NCI-H1105 treated with DMSO at 0.1 percent for 48 hours (cell line): ENCODE results near the gene EPHA8.

Experiments
- DNase-seq: peaks from one replicate; lab custom pipeline; 2025; lab: John Stamatoyannopoulos, UW

The EPHA8 gene

GRCh38 chr1:22536506-22536905 is 26.8 kb upstream of the EPHA8 start:
- no peak for DNase-seq

DNA sequence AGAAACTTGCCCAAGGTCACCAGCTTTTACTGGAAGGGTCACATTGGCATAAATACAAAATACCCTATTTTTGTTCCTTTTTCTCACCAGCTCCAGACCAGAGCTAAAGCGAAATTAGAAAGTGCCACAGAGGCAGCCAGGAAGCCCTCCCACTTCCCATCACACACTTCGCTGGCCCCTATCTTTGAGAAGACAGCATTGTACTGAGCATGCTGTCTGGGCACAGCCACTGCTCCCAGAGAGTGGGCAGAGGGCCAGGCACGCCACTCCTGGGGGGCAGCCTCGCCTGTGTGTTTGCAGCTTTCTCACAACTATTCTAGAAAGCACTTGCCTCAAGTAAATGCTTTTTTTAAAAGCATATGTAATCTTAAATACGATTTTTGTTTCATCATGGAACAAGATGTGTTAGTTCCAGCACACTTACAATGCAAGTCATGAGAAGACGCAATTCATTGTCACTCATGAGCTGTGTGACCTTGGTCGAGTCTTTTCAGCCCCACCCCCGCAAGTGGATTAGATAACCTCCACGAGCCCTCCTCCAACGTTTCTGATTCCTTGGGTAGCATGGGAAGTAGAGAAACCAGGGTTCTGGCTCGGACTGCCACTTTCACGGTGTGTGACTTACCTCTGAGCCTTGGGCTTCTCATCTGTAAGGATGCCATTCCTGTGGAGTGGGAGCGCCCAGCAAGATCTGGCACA is 25.7 kb upstream of the EPHA8 start:
- DNase-seq = no peak

DNA sequence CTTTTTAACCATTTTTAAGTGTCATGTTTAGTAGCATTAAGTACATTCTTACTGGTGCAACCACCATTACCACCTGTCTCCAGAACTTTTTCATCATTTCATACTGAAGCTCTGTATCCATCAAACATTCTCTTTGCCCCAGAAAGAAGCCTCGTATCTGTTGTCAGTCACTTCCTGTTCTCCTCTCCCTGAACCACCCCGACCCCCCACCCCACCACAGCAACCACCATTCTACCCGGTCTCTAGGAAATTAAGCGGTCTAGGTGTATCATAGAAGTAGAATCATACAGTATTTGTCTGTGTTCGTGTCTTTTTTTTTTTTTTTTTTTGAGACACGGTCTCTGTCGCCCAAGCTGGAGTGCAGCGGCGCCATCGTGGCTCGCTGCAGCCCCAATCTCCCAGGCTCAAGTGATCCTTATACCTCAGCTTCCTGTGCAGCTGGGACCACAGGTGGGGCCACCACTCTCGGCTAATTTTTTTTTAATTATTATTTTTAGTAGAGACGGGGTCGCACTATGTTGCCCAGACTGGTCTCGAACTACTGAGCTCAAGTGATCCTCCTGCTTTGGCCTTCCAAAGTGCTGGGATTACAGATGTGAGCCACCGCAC is 23.7 kb upstream of the EPHA8 start:
- no peak for DNase-seq

- DNase-seq = no peak
Measured at GRCh38 chr1:22540337-22540736, 23.0 kb upstream of the EPHA8 start.

DNA sequence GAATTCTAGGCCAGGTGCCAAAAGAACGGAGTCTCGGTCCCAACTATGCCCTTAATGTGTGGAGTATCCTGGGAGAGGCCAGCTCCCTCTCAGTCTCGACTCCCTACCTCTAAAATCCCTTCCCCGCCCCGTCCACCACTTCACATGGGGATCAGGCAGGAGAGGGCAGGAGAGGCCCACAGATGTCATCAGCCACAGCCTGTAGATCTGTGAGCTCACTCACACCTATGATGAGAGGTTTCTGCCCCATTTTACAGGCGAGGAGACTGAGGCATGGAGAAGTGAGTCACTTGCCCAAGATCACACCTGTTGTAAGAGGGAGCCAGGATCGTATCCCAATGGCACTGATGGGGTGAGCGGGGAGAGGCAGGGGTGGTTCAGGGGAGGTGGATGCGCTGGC is 20.4 kb upstream of the EPHA8 start:
- DNase-seq = no peak

GRCh38 chr1:22543679-22544078 is 19.6 kb upstream of the EPHA8 start:
- DNase-seq = no peak

GRCh38 chr1:22544606-22545005 is 18.7 kb upstream of the EPHA8 start:
- no peak for DNase-seq

GRCh38 chr1:22545141-22545540 is 18.1 kb upstream of the EPHA8 start:
- DNase-seq = no peak

DNA sequence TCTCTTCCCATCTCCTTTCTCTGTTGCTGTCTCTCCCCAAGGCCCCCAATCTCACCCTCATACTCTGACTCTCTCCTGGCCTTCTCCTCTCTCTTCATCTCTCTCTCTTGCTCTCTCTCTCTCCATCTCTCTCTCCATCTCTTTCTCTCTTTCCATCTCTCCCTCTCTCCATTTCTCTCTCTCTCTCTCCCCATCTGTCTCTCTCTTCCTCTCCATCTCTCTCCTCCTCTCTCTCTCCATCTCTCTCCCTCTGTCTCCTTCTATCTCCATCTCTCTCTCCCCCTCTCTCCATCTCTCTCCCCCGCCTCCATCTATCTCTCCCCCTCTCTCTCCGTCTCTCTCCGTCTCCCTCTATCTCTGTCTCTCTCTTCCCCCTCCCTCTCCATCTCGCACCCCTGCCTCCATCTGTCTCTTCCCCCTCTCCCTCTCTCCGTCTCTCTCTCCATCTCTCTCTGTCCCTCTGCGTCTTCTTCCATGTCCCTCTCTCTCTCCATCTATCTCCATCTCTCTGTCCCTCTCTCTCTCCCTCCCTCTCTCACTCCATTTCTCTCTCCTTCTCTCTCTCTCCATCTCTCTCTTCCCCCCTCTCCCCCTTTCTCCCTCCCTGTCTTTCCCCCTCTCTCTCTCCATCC is 16.0 kb upstream of the EPHA8 start:
- no peak for DNase-seq

GRCh38 chr1:22547818-22548462 is 15.3 kb upstream of the EPHA8 start:
- no peak for DNase-seq

DNA sequence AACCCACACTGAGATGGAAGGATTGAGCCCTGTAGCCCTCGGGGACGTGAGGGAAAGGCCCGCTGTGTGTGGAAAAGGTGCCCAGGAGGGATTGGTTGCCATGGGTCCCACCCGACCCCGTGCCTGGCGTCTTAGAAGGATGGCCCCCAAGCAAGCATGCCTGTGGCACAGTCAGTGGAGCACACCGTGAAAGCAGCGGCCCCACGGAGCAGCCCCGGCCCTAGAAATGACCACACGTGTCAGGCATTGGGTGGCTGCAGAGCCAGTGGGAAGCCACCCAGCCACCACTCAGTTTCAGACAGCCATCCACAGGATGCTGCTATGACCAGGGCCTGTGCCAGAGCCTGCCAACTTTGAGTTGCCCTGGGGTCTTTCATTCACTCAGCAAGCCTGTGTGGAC is 13.3 kb upstream of the EPHA8 start:
- no peak for DNase-seq

DNA sequence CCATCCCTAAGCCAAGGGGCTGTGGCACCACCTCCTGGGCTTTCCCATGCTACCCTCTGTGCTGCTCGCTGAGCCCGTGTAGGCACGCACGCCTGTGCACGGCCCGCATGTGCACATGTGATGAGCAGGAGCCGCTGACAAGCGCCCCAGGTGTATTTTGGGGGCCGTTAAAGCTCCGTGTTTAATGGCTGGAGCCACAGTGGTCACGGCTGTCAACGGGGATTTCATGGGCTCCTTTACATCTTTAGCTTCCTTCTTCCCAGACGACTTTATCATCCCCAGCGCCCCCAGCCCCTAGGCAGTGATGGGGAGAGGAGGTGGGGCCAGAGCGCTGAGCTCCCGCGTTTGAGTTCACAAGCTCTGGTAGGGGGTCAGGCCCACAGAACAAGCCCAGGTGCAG is 11.7 kb upstream of the EPHA8 start:
- no peak for DNase-seq

DNA sequence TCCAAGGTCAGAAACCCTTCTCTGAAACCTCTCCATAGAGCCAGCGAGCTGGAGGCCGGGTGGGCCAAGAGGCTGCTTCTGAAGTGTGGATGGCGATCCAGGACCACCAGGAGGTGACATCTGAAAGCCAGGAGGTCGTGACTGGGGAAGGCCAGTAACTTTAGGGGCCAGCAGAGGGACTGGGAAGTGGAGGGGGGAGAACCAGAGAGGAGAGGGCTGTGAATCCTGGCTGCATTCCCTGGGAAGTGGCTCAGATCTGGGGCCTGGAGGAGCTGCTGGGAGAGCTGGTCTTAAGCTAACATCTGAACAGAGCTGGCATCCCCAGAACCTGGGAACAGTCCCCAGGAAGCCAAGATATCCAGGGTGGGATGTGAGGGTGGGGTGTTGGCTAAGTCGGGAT is 11.3 kb upstream of the EPHA8 start:
- no peak for DNase-seq

GRCh38 chr1:22553104-22553880 is 10.0 kb upstream of the EPHA8 start:
- DNase-seq = no peak

- DNase-seq = no peak
Measured at GRCh38 chr1:22553991-22554522, 9.2 kb upstream of the EPHA8 start.

- DNase-seq = no peak
Measured at GRCh38 chr1:22555371-22555656, 8.0 kb upstream of the EPHA8 start.

DNA sequence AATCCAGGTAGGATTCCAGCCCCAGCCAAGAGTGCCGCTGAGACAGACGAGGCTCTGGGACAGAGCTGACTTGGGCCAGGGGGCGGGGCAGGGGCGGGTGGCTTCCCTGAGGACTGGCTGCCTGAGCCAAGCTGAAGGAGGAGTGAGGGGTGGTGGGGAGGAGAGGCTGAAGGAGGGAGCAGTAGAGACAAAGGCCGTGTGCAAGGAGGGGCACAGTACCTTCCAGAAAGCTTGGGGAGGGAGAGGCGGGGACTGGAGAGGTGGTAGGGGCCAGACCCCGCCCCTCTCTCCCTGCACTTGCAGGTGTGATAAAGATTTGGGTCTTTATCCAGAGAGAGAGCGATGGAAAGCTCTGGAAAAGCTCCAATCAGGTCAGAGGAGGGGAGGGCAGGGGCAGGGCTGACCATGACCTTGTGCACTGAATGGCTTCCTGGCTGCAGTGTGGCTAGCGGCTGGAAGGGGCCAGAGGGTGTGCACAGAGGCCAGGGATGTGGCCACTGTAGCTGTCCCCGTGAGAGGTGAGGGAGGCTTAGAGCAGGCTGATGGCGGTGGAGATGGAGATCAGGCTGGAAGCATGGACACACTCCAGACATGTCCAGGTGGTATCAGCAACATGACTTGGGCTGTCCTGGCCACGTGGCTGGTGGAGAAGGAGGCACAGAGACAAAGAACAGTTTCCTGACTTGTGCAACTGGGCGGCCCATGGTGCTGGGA is 6.7 kb upstream of the EPHA8 start:
- no peak for DNase-seq

DNA sequence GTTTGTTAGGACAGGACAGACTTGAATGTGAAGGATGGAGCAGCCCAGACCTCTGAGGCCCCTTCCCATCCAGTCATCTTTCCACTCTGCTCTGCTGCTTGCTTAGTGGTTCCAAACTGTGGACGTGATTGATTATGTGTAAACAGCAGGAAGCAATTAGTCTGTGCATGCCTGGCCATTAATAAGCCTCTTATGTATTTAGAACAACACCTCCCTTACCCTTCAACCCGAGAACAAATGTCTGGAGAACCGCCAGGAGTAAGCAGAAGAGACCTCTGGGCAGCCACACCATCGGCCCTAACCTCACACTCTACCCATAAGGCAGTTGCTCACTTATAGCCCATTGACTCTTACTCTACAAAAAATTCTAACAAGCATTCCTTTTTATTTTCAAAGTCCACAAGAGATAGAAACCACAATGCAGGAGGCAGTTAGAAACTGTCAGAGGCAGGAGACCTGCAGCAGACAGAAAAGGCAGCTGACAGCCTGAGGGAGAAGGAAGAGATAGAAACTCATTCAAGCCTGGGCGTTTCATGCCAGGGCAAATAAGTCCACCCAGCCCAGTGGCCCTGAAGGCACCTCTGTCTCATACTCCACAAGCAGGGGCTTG is 5.8 kb upstream of the EPHA8 start:
- peak; percentile 93 for DNase-seq

- DNase-seq = no peak
Measured at GRCh38 chr1:22563671-22564602, 648 bp downstream of the EPHA8 start.

- no peak for DNase-seq
Measured at GRCh38 chr1:22566161-22566560, 2.9 kb downstream of the EPHA8 start.
